ENCODE results near the gene FAM217B. TPM values are rescaled to one million over a fixed set of nuclear protein-coding genes. Genes with fewer than 3 reads are reported as not detected.

FAM217B gene
- total RNA-seq, 2 experiments from 2014 or later = 18.4 to 20.3 TPM

DNA sequence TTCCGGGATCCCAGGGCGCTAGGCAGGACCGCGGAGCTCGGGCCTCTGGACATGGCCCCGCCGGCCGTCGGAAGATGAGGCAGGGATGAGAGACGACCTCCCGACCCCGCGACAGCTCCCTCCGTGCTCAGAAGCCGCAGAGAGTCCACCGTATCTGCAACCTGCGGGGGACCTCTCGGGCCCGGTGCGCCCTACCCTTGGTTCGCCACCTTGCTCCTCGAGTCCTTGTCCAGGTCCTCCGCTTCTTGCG, 385 bp upstream of the FAM217B start:
- CTCF ChIA-PET = interaction anchor here (0.6 to 1.7 kb wide), 8 partner anchors 8 to 118 kb away, joined by 3 to 8 read pairs (median 4); no protein-coding TSS in a partner anchor
- H3K27me3 Mint-ChIP-seq = no peaks in the 10 kb centered on the region
- peak overlapping the region; percentile 80 for H3K27ac Mint-ChIP-seq
- peaks cover 36% of the 10 kb centered on the region for H3K4me1 Mint-ChIP-seq (ENCODE audit: low read depth)
- POLR2A ChIA-PET = interaction anchor here (0.7 to 1.1 kb wide), 3 partner anchors 9 to 1083 kb away, joined by 3 to 4 read pairs (median 3); no protein-coding TSS in a partner anchor
- DNase-seq = no peak
- H3K4me3 Mint-ChIP-seq = peak overlapping the region; percentile 98
- peaks cover 17% of the 10 kb centered on the region for H3K36me3 Mint-ChIP-seq
- intact Hi-C loops (cut with micrococcal nuclease) = loop anchor here (1.0 to 10.0 kb wide), 2 partner anchors 8 to 275 kb away; no protein-coding TSS in a partner anchor
- H3K9me3 Mint-ChIP-seq = no peaks in the 10 kb centered on the region

GRCh38 chr20:59940956-59941294, 736 bp downstream of the FAM217B start:
- Mint-ChIP-seq H3K4me3 (peak overlapping the region; percentile 98), H3K27me3 (no peaks in the 10 kb centered on the region), H3K27ac (peak overlapping the region; percentile 99), H3K9me3 (no peaks in the 10 kb centered on the region), H3K36me3 (peaks cover 18% of the 10 kb centered on the region), H3K4me1 (ENCODE audit: low read depth) (peaks cover 36% of the 10 kb centered on the region)
- no peak for DNase-seq
- intact Hi-C loops (cut with micrococcal nuclease) = loop anchor here (1.0 to 10.0 kb wide), 2 partner anchors 7 to 274 kb away; no protein-coding TSS in a partner anchor
- ChIA-PET CTCF (interaction anchor here (0.6 to 1.7 kb wide), 5 partner anchors 10 to 116 kb away, joined by 4 to 6 read pairs (median 4); no protein-coding TSS in a partner anchor), POLR2A (interaction anchor here (1.0 kb wide), 1 partner anchor 9 kb away, joined by 4 read pairs; no protein-coding TSS in a partner anchor)

DNA sequence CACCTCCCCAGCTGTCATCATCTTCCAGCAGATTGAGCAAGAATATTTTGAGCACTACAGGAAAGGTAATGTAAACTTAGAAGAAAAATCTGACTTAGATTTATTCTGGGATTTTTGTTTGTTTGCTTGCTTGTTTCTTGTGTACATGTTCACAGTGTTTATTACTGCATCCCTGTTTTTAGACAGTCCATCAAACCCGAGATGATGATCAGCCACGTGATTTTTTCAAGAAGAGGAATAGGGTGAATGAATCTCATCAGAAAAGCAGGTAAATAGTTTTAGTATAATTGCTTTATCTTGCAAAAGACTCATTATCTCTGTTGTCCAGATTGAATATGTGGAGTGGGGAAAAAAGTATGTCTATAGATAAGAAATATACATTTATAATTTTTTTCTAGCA, 2.1 kb downstream of the FAM217B start:
- Mint-ChIP-seq H3K4me1 (ENCODE audit: low read depth) (peaks cover 38% of the 10 kb centered on the region), H3K36me3 (peaks cover 18% of the 10 kb centered on the region), H3K27ac (peak overlapping the region; percentile 28), H3K27me3 (no peaks in the 10 kb centered on the region), H3K9me3 (no peaks in the 10 kb centered on the region), H3K4me3 (no peak overlapping the region)
- no peak for DNase-seq
- POLR2A ChIA-PET = no interaction called here
- intact Hi-C loops (cut with micrococcal nuclease) = loop anchor here (10.0 kb wide), 1 partner anchor 273 kb away; no protein-coding TSS in a partner anchor
- CTCF ChIA-PET = no interaction called here

DNA sequence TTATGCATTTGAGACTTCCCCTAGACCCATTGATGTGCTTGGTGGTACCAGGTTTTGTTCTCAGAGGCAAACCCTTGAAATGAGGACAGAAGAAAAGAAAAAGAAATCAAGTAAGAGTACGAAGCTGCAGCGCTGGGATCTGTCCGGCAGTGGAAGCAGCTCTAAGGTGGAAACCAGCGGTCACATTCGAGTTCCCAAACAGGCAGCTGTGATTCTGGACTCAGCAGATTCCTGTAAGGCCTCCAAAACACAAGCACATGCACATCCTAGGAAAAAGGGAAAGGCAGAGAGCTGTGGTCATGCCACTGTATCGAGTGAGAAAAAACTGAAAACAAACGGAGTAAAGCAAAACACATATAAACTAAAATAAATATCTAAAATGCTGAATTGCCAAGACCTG, 4.5 kb downstream of the FAM217B start:
- peaks cover 11% of the 10 kb centered on the region for H3K36me3 Mint-ChIP-seq
- ChIA-PET POLR2A (interaction anchor here (1.5 kb wide), 1 partner anchor 17 kb away, joined by 3 read pairs; no protein-coding TSS in a partner anchor), CTCF (interaction anchor here (1.4 to 8.9 kb wide), 2 partner anchors 9 to 113 kb away, joined by 5 to 66 read pairs; partner anchors contain the start of gene SYCP2)
- intact Hi-C loops (cut with micrococcal nuclease) = loop anchor here (5.0 to 10.0 kb wide), 3 partner anchors 270 to 1178 kb away; no protein-coding TSS in a partner anchor
- H3K4me1 Mint-ChIP-seq (ENCODE audit: low read depth) = peaks cover 37% of the 10 kb centered on the region
- no peak overlapping the region for H3K27ac Mint-ChIP-seq
- H3K4me3 Mint-ChIP-seq = no peak overlapping the region
- DNase-seq = no peak
- no peaks in the 10 kb centered on the region for H3K27me3 Mint-ChIP-seq
- no peaks in the 10 kb centered on the region for H3K9me3 Mint-ChIP-seq

- no peak overlapping the region for H3K27ac Mint-ChIP-seq
- DNase-seq = no peak
- ChIA-PET POLR2A (interaction anchor here (1.5 kb wide), 1 partner anchor 18 kb away, joined by 3 read pairs; no protein-coding TSS in a partner anchor), CTCF (interaction anchor here (1.4 to 8.9 kb wide), 2 partner anchors 10 to 112 kb away, joined by 5 to 66 read pairs; partner anchors contain the start of gene SYCP2)
- H3K36me3 Mint-ChIP-seq = peaks cover 11% of the 10 kb centered on the region
- no peaks in the 10 kb centered on the region for H3K9me3 Mint-ChIP-seq
- intact Hi-C loops (cut with micrococcal nuclease) = loop anchor here (5.0 to 10.0 kb wide), 3 partner anchors 270 to 1177 kb away; no protein-coding TSS in a partner anchor
- H3K27me3 Mint-ChIP-seq = no peaks in the 10 kb centered on the region
- H3K4me3 Mint-ChIP-seq = no peak overlapping the region
- H3K4me1 Mint-ChIP-seq (ENCODE audit: low read depth) = peaks cover 37% of the 10 kb centered on the region
Observed at GRCh38 chr20:59945175-59945574, 5.0 kb downstream of the FAM217B start.

DNA sequence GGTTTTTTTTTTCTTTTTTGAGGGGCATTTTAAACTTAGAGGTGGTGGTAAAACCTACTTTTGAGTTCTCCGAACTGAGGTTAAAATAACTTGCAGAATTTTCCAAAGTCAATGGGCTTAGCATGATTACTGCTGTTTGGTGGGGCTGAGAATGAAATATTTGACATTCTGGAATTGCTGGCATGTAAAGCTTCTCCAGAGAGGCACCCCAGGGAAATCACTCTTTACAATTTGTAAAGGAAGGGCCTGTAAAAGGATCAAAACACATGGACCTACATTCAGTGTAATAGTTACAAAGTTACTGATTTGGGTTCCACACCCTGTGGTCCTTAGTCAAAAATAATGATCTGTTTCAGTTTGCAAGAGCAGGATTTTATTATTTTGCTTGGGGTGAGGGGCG, 5.5 kb downstream of the FAM217B start:
- intact Hi-C loops (cut with micrococcal nuclease) = loop anchor here (5.0 to 10.0 kb wide), 3 partner anchors 269 to 1177 kb away; no protein-coding TSS in a partner anchor

GRCh38 chr20:59947376-59947775, 7.2 kb downstream of the FAM217B start:
- peaks cover 11% of the 10 kb centered on the region for H3K36me3 Mint-ChIP-seq
- intact Hi-C loops (cut with micrococcal nuclease) = loop anchor here (5.0 to 10.0 kb wide), 3 partner anchors 267 to 1175 kb away; no protein-coding TSS in a partner anchor
- POLR2A ChIA-PET = no interaction called here
- no peaks in the 10 kb centered on the region for H3K27me3 Mint-ChIP-seq
- peaks cover 26% of the 10 kb centered on the region for H3K4me1 Mint-ChIP-seq (ENCODE audit: low read depth)
- H3K4me3 Mint-ChIP-seq = no peak overlapping the region
- DNase-seq = no peak
- CTCF ChIA-PET = interaction anchor here (1.2 to 8.9 kb wide), 3 partner anchors 12 to 1315 kb away, joined by 4 to 66 read pairs (median 6); partner anchors contain the start of gene SYCP2
- H3K9me3 Mint-ChIP-seq = no peaks in the 10 kb centered on the region
- no peak overlapping the region for H3K27ac Mint-ChIP-seq

More for the DNA sequence above, 5.5 kb downstream of the FAM217B start:
- no peaks in the 10 kb centered on the region for H3K9me3 Mint-ChIP-seq
- H3K36me3 Mint-ChIP-seq = peaks cover 11% of the 10 kb centered on the region
- peaks cover 37% of the 10 kb centered on the region for H3K4me1 Mint-ChIP-seq (ENCODE audit: low read depth)
- H3K27ac Mint-ChIP-seq = peak overlapping the region; percentile 34
- ChIA-PET CTCF (interaction anchor here (1.0 to 8.9 kb wide), 3 partner anchors 10 to 1283 kb away, joined by 3 to 66 read pairs (median 6); partner anchors contain the start of gene SYCP2), POLR2A (interaction anchor here (1.5 kb wide), 1 partner anchor 18 kb away, joined by 3 read pairs; no protein-coding TSS in a partner anchor)
- DNase-seq = no peak
- H3K4me3 Mint-ChIP-seq = no peak overlapping the region
- no peaks in the 10 kb centered on the region for H3K27me3 Mint-ChIP-seq

GRCh38 chr20:59948212-59948611, 8.0 kb downstream of the FAM217B start:
- POLR2A ChIA-PET = no interaction called here
- H3K27me3 Mint-ChIP-seq = no peaks in the 10 kb centered on the region
- H3K9me3 Mint-ChIP-seq = no peaks in the 10 kb centered on the region
- no peak for DNase-seq
- peak overlapping the region; percentile 83 for H3K27ac Mint-ChIP-seq
- H3K4me1 Mint-ChIP-seq (ENCODE audit: low read depth) = peaks cover 26% of the 10 kb centered on the region
- CTCF ChIA-PET = interaction anchor here (0.6 to 8.9 kb wide), 8 partner anchors 8 to 138 kb away, joined by 3 to 66 read pairs (median 4); partner anchors contain the start of genes FAM217B, PPP1R3D and SYCP2
- peaks cover 11% of the 10 kb centered on the region for H3K36me3 Mint-ChIP-seq
- intact Hi-C loops (cut with micrococcal nuclease) = loop anchor here (1.0 to 10.0 kb wide), 5 partner anchors 8 to 1174 kb away; partner anchors contain the start of genes FAM217B and PPP1R3D
- no peak overlapping the region for H3K4me3 Mint-ChIP-seq

GRCh38 chr20:59948828-59949720, 8.9 kb downstream of the FAM217B start:
- Mint-ChIP-seq H3K9me3 (no peaks in the 10 kb centered on the region), H3K36me3 (peaks cover 8% of the 10 kb centered on the region), H3K4me3 (no peak overlapping the region), H3K27me3 (no peaks in the 10 kb centered on the region), H3K4me1 (ENCODE audit: low read depth) (peaks cover 26% of the 10 kb centered on the region), H3K27ac (peak overlapping the region; percentile 83)
- intact Hi-C loops (cut with micrococcal nuclease) = loop anchor here (1.0 to 10.0 kb wide), 5 partner anchors 9 to 1173 kb away; partner anchors contain the start of genes FAM217B and PPP1R3D
- DNase-seq = peak; percentile 27
- CTCF ChIA-PET = interaction anchor here (0.6 to 8.9 kb wide), 11 partner anchors 9 to 251 kb away, joined by 3 to 66 read pairs (median 3); partner anchors contain the start of genes FAM217B, PPP1R3D and SYCP2
- POLR2A ChIA-PET = interaction anchor here (0.7 to 1.0 kb wide), 2 partner anchors 8 to 9 kb away, joined by 3 to 4 read pairs; partner anchors contain the start of genes FAM217B and PPP1R3D

GRCh38 chr20:59949911-59950310, 9.7 kb downstream of the FAM217B start:
- no peak for DNase-seq
- Mint-ChIP-seq H3K4me1 (ENCODE audit: low read depth) (peaks cover 23% of the 10 kb centered on the region), H3K27ac (no peak overlapping the region), H3K9me3 (no peaks in the 10 kb centered on the region), H3K36me3 (no peaks in the 10 kb centered on the region), H3K27me3 (no peaks in the 10 kb centered on the region), H3K4me3 (no peak overlapping the region)
- POLR2A ChIA-PET = interaction anchor here (1.0 kb wide), 1 partner anchor 9 kb away, joined by 4 read pairs; no protein-coding TSS in a partner anchor
- CTCF ChIA-PET = interaction anchor here (0.8 to 8.9 kb wide), 7 partner anchors 9 to 313 kb away, joined by 3 to 66 read pairs (median 4); partner anchors contain the start of gene SYCP2
- intact Hi-C loops (cut with micrococcal nuclease) = loop anchor here (2.0 to 10.0 kb wide), 4 partner anchors 107 to 1172 kb away; no protein-coding TSS in a partner anchor

GRCh38 chr20:59954718-59955117, 14.5 kb downstream of the FAM217B start:
- POLR2A ChIA-PET = no interaction called here

More at GRCh38 chr20:59954718-59955117, 14.5 kb downstream of the FAM217B start:
- Mint-ChIP-seq H3K4me1 (ENCODE audit: low read depth) (no peaks in the 10 kb centered on the region), H3K4me3 (no peak overlapping the region), H3K27ac (no peak overlapping the region), H3K9me3 (no peaks in the 10 kb centered on the region), H3K27me3 (no peaks in the 10 kb centered on the region), H3K36me3 (no peaks in the 10 kb centered on the region)
- CTCF ChIA-PET = interaction anchor here (0.8 to 1.1 kb wide), 2 partner anchors 20 to 93 kb away, joined by 3 read pairs; no protein-coding TSS in a partner anchor
- no peak for DNase-seq
- intact Hi-C loops (cut with micrococcal nuclease) = no loop called here
